ENCODE data around the gene TNRC18. TPM values are rescaled to one million over a fixed set of nuclear protein-coding genes. Genes with fewer than 3 reads are reported as not detected.
"Not testable (repeated sequence)": the region's sequence is repeated elsewhere in the genome, so short reads cannot be mapped to it uniquely, and the experiment has no call there.

Gene TNRC18
- total RNA-seq, 6 donors from 2014 or later, result 101 to 617 (median 128) TPM

DNA sequence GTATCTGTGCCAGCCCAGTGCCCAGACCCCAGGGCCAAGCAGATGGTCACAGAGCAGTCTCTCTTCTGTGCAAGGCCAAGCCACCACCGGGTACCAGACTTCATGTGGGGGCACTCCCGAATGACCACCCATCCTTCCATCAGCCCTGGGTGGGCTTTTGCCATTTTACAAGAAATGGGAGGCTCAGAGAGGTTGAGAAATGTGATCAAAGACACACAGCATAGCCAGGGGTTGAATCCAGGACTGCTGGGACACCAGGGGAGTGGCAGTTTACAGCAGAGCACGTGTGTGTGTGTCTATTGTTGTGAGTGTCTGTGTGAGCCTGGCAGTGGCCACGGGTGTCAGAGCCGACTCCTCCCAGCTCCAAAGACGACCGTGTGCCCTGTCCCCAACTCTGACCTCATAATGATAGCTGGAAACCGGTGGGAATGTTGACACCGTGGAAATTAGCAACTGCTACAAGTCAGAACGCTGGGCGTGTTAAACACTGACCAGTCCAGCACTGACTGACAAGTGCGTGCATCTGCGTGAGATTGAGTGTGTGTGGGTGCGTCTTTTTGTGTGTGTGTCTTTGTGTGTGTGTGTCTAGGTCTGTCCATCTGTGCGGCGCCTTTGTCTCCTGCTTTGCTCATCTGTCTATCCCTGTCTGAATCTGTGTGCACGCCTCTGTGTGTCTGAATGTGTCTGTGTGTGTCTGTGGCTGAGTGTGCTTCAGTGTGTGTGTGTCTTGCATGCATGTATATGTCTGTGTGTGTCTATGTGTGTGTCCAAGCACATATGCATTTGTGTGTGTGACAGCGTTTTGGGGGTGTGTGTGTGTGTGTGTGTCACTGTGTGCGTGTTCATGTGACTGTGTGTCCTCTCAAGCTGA is 158.1 kb downstream of the TNRC18 start:
- Histone ChIP-seq H3K27me3 (no peaks in the 10 kb centered on the region), H3K9me3 (no peaks in the 10 kb centered on the region), H3K27ac (no peak overlapping the region), H3K4me1 (peaks cover 0 to 3% (median 0%) of the 10 kb centered on the region in 4 donors), H3K4me3 (no peak overlapping the region), H3K36me3 (no peaks in the 10 kb centered on the region)
- DNase-seq (no peak), ATAC-seq (ENCODE audit: low FRiP score in 2 of 2) (no peak)
- 65 to 79% methylated on average over 18 to 19 of the region's 19 CpGs for WGBS, 2 donors
- no peak for TF ChIP-seq POLR2AphosphoS5 (IDR thresholded peaks at IDR 0.05)
- no peak for TF ChIP-seq EP300 (IDR thresholded peaks at IDR 0.05)
- no peak for TF ChIP-seq CTCF (IDR thresholded peaks at IDR 0.05)
- no peak for TF ChIP-seq POLR2A (IDR thresholded peaks at IDR 0.05)

DNA sequence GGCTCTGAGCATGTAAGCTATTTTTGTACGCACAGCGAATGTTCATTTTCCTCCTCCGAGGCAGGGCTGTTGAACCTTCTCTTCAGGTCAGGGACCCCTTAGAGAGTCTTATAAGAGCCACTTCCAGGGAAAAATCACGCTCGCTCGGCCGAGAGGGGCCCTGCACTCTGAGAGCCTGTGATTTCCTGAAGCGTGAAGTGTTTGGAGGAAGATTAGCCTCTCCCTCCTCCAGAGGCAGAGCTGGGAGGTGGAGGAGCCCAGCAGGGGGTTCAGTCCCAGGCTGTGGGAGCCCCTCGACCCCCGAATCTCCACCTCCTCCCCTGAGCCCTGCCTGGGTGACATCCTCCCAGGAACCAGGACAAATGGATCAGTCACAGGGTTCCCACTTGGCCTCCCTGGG is 160.6 kb downstream of the TNRC18 start:
- not testable (repeated sequence) for H3K4me3 ChIP-seq; H3K36me3 ChIP-seq; H3K4me1 ChIP-seq; H3K9me3 ChIP-seq; ATAC-seq (ENCODE audit: low FRiP score in 2 of 2); H3K27me3 ChIP-seq; DNase-seq; H3K27ac ChIP-seq
- 55 to 58% methylated on average over 4 to 7 of the region's 10 CpGs for WGBS, 2 donors

DNA sequence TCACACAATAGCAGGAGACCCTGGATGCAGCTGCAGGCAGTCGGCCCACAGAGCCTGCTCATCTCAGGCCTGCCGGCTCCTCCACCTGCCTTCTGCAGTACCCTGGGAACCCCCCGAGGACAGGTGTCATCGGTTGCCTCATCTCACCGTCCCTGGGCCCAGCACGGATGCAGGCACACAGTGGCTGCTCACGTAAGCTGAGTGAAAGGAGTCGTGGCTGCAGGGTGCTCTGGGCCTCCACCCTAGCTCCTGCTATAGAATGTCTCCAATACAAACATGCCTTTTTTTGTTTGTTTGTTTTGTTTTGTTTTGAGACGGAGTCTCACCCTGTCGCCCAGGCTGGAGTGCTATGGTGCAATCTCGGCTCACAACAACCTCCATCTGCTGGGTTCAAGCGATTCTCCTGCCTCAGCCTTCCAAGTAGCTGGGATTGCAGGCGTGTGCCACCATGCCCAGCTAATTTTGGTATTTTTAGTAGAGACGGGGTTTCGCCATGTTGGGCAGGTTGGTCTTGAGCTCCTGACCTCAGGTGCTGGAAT is 163.0 kb downstream of the TNRC18 start:
- DNase-seq; H3K27me3 ChIP-seq; ATAC-seq (ENCODE audit: low FRiP score in 2 of 2); H3K36me3 ChIP-seq; H3K9me3 ChIP-seq; H3K27ac ChIP-seq; H3K4me3 ChIP-seq; H3K4me1 ChIP-seq: not testable (repeated sequence)
- 88 to 89% methylated on average over 13 to 15 of the region's 15 CpGs for WGBS, 2 donors

Other genes with a start within 250 kb of the TNRC18 start
- 100 to 1,000 TPM in 1 of 6 donors, 10 to 100 TPM in 5; 49.1 to 129 (median 67.0) TPM for gene WIPI2, start 233.6 kb downstream of the TNRC18 start, total RNA-seq
- 10 to 100 TPM in 1 of 6 donors, 1 to 10 TPM in 3, under 1 TPM in 2; 0.39 to 10.5 (median 1.4) TPM for gene SLC29A4, start 140.9 kb downstream of the TNRC18 start, total RNA-seq
- gene FBXL18, start 90.0 kb upstream of the TNRC18 start, total RNA-seq, result 10 to 100 TPM in 4 of 6 donors, 1 to 10 TPM in 2; 8.1 to 22.0 (median 11.4) TPM
- gene ACTB, start 106.8 kb upstream of the TNRC18 start, total RNA-seq, result 1,000 to 10,000 TPM; 1,290 to 6,239 (median 4,085) TPM
- gene FSCN1, start 169.0 kb upstream of the TNRC18 start, total RNA-seq, result 10 to 100 TPM in 5 of 6 donors, 1 to 10 TPM in 1; 9.7 to 77.3 (median 25.5) TPM